GM20431 (cell line): ENCODE results near the gene PHF20.
"Not testable (repeated sequence)": the region's sequence is repeated elsewhere in the genome, so short reads cannot be mapped to it uniquely, and the experiment has no call there.

ENCODE experiments used
- in situ Hi-C: fragments of 300-500 bp; cut with MseI, MboI; formaldehyde crosslinking; loops from one replicate; pipeline ENCODE4 v1.15.0; 2020; ENCODE audit warnings: low sequenced_read_pairs; ENCODE audit not compliant: unreplicated experiment

PHF20 gene

DNA sequence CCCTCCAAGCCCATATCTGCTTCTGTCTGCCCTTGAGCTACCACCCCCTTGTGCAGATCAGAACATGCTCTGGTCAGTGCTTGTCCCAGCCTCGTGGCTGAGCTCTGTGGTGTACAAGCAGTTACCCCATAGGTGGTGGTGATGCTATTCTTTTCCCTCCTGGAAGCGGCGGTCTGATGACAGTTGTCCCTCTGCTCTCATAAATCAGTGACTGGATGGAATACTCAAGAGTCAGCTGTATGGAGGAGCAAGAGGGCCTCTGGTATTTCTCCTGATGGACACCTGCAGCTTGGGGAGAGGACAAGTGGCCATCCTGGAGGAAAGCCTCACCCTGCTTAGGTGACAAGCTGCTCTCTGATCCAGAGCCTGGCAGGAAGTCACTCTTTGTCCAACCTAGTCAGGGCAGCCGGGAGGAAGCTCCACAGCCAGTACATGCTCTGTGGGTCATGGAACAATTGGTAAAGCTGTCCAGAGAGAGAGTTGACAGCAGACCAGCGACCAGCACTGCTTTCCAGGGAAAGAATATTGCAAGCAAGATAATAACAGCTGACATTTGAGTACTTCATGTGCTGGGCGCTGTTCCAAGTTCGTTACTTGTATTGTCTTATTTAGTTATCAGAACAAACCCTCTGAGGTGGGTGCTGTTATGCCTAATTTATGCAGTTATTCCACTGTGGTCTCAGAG lies 135.3 kb downstream of the PHF20 start:
- in situ Hi-C loops: no loop called here

DNA sequence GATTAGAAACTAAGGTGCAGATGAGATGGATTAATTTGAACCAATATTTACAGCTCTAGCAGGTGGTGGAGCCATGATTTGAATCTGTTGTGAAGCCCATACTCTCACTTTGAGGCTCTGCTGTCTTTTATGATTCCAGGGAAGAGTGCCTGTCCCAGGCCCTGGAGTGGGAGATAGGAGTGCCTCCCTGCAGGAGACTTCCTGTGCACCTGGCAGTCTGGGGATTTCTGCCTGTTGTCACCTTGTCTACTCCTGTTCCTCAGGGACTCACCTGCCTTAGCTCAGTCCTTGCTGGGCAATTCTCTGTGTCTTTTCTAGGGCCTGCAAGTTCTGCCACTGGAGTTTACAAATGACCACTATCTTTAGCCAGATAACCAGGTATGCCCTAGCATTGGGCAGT lies 136.2 kb downstream of the PHF20 start:
- in situ Hi-C loops: no loop called here

DNA sequence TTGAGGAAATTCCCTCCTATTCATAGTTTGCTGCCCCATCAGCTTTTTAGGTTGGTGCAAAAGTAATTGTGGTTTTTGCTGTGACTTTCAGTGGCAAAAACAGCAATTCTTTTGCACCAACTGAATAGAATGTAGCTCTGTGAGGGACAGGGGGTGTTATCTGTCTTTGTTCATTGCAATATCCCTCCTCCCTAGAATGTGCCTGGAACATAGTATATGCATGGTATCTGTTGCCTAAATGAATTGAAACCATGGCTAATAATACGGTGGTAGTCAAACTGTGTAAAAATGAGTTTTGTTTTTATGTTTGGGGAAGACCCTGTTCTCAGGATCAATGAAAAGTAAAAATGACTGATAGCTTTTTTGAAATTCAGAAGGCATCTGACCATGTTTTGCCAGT lies 137.4 kb downstream of the PHF20 start:
- in situ Hi-C loops: no loop called here

DNA sequence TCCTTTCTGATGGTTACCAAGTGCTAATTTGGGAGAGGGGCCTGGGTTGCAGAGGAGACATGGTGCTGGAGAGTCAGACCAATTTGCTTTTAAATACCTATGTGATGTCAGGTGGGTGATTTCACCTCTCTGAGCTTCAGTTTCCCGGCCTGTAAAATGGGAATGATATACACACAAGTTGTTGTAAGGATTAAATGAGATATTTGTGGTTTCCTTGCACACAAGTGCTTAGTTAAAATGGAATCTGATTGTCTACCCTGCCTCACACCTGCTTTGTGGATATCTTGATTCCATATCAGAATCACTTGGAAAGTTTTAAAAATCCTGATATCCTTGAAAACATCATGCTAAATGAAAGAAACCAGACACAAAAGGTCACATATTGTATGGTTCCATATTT lies 138.0 kb downstream of the PHF20 start:
- in situ Hi-C loops: no loop called here

DNA sequence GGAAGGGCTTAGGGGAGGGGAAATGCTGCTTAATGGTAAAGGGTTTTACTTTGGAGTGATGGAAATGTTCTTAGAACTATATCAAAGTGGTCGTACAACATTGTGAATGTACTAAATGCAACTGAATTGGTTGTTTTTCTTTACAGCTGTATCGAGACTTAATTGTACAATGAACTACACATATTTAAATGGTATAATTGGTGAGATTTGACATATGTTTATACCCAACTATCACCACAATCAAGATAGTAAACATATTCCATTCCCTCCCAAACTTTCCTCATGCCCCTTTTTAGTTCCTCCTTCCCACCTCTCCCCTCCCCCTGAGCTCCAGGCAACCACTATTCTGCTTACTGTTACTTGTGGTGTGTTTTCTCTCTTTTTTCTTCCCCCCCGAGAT lies 138.4 kb downstream of the PHF20 start:
- in situ Hi-C loops: no loop called here

DNA sequence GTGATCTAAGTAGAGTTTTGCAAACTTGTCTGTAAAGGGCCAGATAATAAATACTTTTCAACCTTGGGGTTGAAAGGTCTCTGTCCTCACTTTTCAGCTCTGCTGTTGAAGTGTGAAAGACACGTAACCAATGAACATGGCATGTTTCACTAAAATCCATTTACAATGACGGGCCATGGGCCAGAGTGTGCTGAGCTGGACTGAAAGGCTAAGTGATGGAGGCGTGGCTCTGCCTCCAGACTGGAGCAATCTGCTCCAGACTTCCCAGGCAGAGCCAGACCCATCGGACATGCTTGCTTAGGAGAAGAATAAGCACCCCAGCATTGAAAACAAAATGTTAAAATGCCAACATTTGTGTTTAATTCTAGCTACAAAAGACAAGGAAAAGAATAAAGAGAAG lies 141.1 kb downstream of the PHF20 start:
- in situ Hi-C loops: no loop called here

DNA sequence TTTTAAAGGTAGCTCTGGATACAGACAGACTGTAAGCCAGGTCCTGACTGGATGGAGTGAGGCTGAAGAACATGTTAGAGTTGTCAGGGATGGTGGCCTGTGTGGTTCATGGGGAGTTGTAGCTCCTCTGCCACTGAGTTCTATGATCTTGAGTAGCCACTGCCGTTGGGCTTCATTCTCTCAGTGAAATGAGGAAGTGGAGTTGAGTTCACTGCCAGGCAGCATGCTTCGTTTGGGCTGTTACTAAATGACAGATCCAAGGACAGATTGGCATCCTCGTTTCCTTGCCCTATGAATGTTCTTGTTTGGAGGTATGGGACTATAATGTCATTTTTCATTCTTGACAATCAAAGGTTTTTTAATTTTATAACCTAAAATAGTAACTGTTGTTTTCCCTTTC lies 145.3 kb downstream of the PHF20 start:
- in situ Hi-C loops: no loop called here

DNA sequence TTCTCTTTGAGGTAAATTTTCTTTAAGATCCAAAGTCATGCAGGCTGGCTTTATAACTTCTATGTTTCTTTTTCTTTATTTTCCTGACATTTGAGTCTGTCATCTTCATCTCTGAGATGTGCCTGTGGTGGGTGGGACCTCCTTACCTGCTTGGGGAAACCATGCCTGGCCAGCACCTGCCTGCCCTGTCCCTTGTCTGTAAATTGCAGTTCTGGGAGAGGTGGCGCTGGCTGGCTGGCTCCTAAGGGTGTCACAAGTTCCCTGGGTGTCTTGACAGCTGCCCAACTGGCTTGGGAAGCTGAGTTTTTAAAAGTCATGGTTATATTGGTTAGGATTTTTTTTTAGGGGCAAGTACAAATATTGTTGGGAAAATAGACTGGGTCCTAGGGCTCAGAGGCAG lies 146.2 kb downstream of the PHF20 start:
- in situ Hi-C loops: no loop called here

DNA sequence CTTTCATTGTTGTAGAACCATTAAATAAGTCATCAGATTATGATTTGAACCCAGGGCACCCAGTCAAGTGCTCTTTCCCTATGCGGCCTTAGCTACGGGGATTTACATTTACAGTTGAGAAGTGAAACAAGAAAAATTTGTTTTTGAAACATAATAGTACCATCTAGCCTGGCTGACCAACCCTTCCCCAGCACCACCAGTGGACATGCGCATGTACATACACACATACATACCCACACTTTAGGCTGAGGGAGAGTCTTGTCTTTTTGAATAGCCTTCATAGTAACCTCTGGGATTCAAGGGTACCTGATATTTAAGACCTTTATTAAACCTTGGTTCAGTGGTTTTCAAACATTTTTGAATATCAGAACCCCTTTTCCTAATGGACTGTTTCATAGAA lies 148.7 kb downstream of the PHF20 start:
- in situ Hi-C loops: no loop called here

DNA sequence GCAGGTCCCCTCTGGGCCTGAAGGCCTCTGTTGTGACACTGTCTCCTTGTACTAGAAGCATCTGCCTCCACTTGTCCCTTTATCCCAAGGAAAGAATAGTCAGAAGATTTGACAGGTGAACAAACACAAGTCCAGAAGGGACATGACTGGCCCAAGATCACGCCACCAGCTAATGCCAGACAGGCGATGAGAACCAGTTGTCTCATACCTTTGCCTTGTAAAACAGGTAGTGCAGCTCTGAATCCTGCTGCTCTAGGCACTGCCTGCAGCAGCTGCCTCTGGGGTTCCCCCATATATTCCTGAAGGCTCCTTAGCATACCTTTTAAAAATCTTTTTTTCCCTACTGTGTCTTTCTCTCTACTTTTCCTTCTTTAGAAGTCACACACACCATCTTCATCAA lies 157.5 kb downstream of the PHF20 start:
- in situ Hi-C loops: no loop called here

DNA sequence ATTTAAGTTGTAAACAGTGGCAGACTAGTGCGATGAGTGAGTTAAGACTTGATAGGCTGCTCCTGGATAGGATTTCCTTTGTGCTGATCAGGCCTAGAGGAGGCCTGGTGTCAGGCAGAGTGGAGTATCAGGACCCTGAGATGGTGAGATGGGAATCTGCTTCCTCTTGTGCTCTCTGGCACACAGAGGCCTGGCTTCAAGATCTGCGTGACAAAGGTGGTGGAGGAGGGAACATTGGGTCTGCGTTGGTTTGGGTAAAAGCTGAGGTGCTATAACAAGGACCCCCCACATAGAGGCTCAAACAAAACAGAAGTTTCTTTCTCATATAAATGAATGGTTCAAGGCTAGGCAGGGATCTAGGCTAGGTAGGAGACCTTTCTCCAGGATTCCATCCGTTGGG lies 162.2 kb downstream of the PHF20 start:
- in situ Hi-C loops: no loop called here

DNA sequence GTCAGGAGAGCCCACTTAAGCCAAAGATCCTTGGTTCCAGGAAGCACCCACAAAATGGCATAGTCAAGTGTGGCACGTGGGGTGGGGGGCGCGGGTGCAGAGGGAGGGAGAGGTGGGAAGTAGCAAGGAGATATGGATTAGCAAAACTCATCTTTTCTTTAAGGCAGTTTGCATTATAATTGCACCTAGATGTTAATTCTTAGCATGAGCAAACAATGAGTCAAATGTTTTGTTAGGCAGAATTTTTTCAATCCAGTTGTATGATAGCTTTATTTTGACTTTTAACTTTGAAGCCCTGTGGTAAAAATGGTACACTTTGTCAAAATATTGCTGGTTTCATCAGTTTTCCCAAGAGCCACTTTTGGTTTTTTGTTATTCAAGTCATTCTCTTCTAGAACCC lies 167.4 kb downstream of the PHF20 start:
- in situ Hi-C loops: no loop called here

DNA sequence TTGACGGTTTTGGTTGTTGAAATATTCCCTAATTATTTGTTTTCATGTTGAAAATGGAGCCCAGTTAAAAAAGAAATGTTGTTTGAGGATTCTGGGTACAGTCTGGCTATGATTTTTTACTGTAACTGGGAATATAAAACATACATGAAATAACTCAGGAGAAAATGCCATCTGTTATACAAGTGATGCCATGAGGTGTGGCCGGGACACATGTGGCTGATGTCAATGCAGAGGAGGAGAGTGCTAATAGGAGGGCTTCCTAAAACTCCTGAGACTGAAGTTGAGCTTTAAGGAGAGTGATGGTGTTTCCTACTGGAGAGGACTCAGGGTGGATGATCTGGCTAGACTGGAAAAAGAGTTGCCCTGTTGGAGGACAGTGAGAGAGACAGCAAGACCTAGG lies 169.8 kb downstream of the PHF20 start:
- in situ Hi-C loops: no loop called here

DNA sequence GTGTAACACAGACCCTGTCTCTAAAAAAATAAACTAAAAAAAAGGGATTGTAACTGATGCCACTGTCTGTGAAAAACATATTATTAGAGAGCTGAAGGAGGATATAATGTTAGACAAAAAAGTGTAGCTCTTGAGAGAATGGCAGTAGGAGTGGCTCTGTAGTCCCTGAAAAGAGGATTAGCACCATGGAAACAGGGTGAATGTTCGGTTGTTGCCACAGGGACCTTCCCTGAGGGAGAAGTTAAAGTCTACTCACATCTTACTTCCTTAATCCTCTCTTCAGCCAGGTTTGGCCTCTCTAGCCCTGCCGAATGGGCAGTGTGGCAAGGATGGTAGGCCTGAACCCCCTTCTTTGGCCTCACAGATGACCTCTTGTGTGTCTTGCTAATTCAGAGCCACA lies 170.4 kb downstream of the PHF20 start:
- in situ Hi-C loops: no loop called here

DNA sequence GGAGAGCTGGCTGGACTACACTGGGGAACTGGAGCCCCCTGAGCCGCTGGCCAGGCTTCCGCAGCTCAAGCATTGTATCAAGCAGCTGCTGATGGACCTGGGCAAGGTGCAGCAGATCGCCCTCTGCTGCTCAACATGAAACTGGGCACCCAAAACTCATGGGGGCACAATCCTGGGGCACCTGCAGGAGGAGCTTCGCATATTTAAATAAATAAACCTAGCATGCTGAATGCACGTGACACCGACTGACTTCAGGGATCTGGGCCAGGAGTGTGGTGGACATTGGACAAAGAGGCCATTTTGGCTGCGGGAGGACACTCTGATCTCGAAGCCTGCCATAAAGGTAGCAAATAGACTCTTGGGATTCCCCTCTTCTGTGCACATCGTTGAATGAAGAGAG lies 175.7 kb downstream of the PHF20 start:
- in situ Hi-C loops: no loop called here

DNA sequence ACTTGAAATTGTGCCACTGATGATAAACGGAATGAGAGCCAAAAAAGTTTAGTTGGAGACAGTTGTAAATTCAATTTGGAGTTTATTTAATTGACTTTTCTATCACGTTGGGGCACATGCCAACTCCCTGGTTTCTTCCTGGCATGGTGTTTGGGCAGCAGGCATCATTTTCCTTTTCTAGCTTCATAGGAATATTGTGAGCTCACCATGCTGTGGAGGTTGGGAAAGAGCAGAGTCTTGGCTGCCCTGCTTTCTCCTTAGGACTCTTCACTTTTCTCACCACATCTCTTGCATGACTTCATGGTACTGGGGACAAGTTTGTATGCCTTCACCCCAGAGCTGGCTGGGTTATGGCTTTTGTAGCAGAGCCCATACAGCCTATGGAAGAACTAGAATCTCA lies 176.1 kb downstream of the PHF20 start:
- in situ Hi-C loops: no loop called here

DNA sequence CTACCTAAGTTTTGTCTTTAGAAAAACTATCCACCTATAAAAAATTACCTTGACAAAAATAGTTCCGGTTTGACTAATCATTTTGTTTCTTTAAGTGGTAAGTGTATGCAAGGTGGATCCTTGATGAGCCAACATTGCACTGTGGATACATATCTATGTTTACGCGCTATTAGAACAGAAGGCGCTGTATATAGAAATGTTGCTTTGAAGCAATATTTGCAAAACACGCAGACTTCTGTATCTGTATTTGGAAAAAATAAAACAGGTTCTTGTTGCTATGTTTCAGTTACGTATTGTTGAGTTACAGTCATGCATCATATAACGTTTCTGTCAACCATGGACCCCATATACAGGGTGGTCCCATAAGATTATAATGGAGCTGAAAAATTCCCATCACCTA lies 178.3 kb downstream of the PHF20 start:
- in situ Hi-C loops: no loop called here

DNA sequence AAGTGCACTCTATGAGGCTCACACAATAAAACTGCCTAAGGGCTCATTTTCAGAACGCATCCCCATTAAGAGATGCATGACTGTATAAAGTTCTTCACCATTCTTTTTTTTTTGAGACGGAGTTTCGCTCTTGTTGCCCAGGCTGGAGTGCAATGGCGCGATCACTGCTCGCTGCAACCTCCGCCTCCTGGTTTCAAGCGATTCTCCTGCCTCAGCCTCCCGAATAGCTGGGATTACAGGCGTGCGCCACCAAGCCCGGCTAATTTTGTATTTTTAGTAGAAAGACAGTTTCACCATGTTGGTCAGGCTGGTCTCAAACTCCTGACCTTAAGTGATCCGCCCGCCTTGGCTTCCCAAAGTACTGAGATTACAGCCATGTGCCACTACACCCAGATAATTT lies 180.3 kb downstream of the PHF20 start:
- in situ Hi-C loops: not testable (repeated sequence)

DNA sequence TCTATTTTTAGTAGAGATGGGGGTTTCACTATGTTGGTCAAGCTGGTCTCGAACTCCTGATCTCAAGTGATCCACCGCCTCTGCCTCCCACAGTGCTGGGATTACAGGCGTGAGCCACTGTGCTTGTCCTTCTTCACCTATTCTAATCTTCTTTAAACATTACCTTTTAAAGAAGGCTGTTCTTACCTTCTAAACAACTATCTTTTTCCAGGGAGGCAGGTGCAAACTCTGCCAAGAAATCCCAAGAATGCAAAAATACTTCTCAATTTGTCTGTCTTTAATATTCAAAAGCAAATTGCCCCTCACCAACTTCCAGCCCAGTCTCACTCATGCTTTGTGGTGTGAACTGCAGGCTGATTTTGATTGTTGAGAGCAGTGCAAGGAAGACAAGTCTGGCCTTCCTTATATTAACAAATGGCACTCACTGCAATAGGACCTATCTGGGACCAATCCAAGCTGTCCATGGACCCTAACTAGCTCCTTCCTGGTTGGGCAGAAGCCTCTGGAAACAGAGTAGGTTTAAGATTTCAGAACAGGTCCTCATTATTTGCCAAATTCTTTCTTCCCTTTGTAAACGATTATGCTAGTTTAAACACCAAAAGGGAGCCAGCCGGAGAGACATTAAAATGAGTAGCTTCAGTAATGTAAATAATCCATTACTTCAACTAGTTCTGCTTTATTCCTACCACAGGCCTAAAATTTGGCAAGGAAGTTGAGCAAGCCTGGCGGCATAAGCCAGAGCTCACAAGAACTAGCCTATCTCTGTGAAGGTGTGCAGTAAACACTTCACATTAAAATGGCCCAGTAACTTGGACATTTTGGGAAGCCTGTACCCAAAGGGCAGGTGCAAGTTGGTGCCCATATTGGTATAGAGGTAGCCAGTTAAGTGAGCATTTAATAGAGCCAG lies 180.9 kb downstream of the PHF20 start:
- in situ Hi-C loops: no loop called here

DNA sequence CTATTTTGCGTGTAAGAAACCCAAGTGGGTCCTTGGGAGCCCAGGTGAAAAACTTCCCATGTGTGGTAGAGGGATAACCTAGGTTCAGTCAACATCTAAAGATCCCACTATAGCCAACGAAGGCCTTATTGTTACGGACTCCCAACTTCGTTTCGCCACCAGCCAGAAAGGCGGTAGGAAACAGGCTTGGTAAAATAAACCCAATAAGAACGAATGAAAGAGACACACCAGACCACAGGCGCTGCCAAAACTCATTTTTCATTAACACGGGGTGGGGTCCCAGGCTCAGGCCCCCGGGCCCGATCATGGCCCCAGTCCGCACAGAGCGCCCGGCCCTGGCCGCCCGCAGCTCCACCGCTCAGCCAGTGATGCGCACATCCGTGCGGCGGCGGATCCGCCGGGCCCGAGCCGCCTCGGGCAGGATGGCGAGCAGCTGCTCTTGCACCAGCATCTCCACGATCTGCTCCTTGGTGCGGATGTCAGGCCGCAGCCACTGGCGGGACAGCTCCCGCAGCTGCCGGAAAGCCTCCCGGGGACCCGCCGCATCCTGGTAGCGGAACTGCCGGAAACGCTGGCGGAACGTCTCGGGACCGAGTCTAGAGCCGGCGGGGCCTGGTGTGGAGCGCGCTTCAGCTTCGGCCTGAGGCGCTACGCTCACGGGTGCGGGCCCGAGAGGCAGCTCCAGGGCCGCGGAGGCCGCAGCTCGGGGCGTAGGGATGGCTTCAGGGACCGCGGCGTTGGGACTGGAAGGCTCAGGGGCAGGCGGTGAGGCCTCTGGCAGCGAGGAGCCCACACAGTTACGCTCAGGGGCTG lies 181.8 kb downstream of the PHF20 start:
- in situ Hi-C loops: no loop called here
